SU-DHL-6 (cell line): ENCODE measurements around the gene ASCC3.

Experiments
- H2AFZ ChIP-seq: fragments of 200-600 bp; sonication (generic); 2 replicates; pipeline ENCODE4 v1.6.1; 2014; ENCODE audit warnings: low read depth, mild to moderate bottlenecking, moderate library complexity, mixed read lengths, antibody characterized with exemption, low read length; ENCODE audit not compliant: severe bottlenecking
- H3F3A ChIP-seq: fragments of 200-600 bp; shearing (Covaris generic); 2 replicates; pipeline ENCODE4 v1.6.0; 2016; ENCODE audit warnings: antibody characterized with exemption, mild to moderate bottlenecking; ENCODE audit not compliant: insufficient read depth
- H3K27ac ChIP-seq: fragments of 200-600 bp; sonication (generic); 2 replicates; pipeline ENCODE4 v1.5.1; 2016; ENCODE audit warnings: low read depth, mild to moderate bottlenecking, low read length, moderate library complexity, mixed read lengths
- H3K27me3 ChIP-seq: fragments of 200-600 bp; sonication (generic), shearing (Covaris generic); 2 replicates; pipeline ENCODE4 v1.6.0; 2014; ENCODE audit warnings: mild to moderate bottlenecking, low read length
- H3K36me3 ChIP-seq: fragments of 200-600 bp; sonication (generic); 2 replicates; pipeline ENCODE4 v1.6.1; 2014; ENCODE audit warnings: mild to moderate bottlenecking, low read length, mixed read lengths
- H3K4me2 ChIP-seq: fragments of 300-600, 200-600 bp; shearing (Covaris generic), sonication (generic); 2 replicates; pipeline ENCODE4 v1.6.0; 2014; ENCODE audit warnings: low read length, low read depth, mild to moderate bottlenecking; ENCODE audit not compliant: poor library complexity, severe bottlenecking
- H3K4me3 ChIP-seq: fragments of 200-600 bp; sonication (generic); 2 replicates; pipeline ENCODE4 v1.5.1; 2014; ENCODE audit warnings: antibody characterized with exemption, low read length, mild to moderate bottlenecking, mixed read lengths; ENCODE audit not compliant: insufficient read depth, poor library complexity, severe bottlenecking
- H3K79me2 ChIP-seq: fragments of 200-600 bp; sonication (generic); 2 replicates; pipeline ENCODE4 v1.6.1; 2014; ENCODE audit warnings: mild to moderate bottlenecking, low read length, moderate library complexity; ENCODE audit not compliant: insufficient read depth
- H3K9ac ChIP-seq: fragments of 200-600 bp; sonication (generic); 2 replicates; pipeline ENCODE4 v1.7.0; 2014; ENCODE audit warnings: mild to moderate bottlenecking, low read length
- H3K9me2 ChIP-seq: fragments of 200-600 bp; sonication (generic); replicated peaks from 2 replicates; pipeline ENCODE4 v1.6.1; 2014; ENCODE audit warnings: low read length; ENCODE audit not compliant: insufficient read depth
- H3K9me3 ChIP-seq: fragments of 200-600 bp; sonication (generic); 2 replicates; pipeline ENCODE4 v1.6.1; 2014; ENCODE audit warnings: low read length, mixed read lengths; ENCODE audit not compliant: insufficient read depth
- H4K20me1 ChIP-seq: fragments of 200-600 bp; sonication (generic); 2 replicates; pipeline ENCODE4 v1.6.1; 2014; ENCODE audit warnings: low read depth, mild to moderate bottlenecking, antibody characterized with exemption, low read length, moderate library complexity, mixed read lengths
- EZH2phosphoT487 ChIP-seq: fragments of 200-600 bp; sonication (generic), shearing (Covaris generic); conservative IDR thresholded peaks from 2 replicates; pipeline ENCODE4 v1.6.1; 2018; ENCODE audit warnings: mild to moderate bottlenecking, antibody characterized with exemption, low read length, moderate library complexity, mixed read lengths
- TF ChIP-seq, protein P1 (sequence below): fragments of 200-600 bp; sonication (generic); IDR thresholded peaks from one replicate; pipeline ENCODE4 v1.5.1; 2017; ENCODE audit warnings: antibody characterized with exemption, mild to moderate bottlenecking, low read length, moderate library complexity; ENCODE audit not compliant: insufficient read depth, poor library complexity, severe bottlenecking

Gene ASCC3

DNA sequence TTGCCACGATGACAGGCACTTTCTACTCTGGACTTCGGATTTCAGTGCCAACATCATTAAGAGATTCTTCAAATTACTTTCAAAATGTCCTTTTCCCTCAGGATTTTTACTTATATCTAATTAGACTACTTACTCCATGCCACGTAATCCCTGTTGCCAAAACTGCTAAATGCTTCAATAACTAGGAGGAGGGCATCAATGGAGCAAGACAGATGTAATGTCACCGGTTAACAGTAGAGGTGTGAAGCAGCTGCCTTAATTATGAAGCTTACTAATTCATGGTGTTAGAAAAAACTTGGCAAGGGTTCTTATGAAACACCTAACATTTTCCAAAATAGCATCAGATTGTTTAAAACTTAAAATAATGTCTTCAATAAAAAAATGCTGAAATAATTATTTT lies 305.2 kb downstream of the ASCC3 start:
- Histone ChIP-seq H3K27ac (no peak overlapping the region), H3K36me3 (peaks cover 14% of the 10 kb centered on the region; the same call in 1 of the 2 replicates), H2AFZ (no peak overlapping the region), H3K4me3 (no peak overlapping the region), H3K9ac (no peak overlapping the region), H3K9me2 (no peaks in the 10 kb centered on the region), H3K27me3 (no peaks in the 10 kb centered on the region), H3K9me3 (no peaks in the 10 kb centered on the region), H4K20me1 (no peaks in the 10 kb centered on the region), H3K79me2 (no peaks in the 10 kb centered on the region), H3K4me2 (no peak overlapping the region), H3F3A (no peaks in the 10 kb centered on the region)
- no peak for TF ChIP-seq EZH2phosphoT487
- TF ChIP-seq, protein P1, sequence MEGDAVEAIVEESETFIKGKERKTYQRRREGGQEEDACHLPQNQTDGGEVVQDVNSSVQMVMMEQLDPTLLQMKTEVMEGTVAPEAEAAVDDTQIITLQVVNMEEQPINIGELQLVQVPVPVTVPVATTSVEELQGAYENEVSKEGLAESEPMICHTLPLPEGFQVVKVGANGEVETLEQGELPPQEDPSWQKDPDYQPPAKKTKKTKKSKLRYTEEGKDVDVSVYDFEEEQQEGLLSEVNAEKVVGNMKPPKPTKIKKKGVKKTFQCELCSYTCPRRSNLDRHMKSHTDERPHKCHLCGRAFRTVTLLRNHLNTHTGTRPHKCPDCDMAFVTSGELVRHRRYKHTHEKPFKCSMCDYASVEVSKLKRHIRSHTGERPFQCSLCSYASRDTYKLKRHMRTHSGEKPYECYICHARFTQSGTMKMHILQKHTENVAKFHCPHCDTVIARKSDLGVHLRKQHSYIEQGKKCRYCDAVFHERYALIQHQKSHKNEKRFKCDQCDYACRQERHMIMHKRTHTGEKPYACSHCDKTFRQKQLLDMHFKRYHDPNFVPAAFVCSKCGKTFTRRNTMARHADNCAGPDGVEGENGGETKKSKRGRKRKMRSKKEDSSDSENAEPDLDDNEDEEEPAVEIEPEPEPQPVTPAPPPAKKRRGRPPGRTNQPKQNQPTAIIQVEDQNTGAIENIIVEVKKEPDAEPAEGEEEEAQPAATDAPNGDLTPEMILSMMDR, result no peak

DNA sequence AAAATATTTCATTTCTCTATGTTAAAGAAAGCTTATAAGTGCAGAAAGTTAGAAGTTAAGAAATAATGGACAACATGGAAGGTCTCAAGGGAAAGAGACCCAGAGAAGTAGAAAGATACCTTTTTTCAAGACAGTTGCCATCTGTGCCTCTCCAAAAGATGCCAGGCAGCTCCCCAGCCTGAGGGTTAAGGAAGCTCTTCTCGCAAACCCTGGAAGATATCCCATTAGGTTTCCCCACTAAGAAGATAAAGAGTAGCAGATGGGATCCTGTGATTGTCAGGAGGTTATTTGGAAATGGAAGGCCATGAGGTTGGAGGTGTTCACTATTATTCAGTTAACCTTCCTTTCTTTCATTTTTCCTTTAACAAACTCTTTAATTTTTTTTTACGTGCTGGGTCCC lies 306.3 kb downstream of the ASCC3 start:
- Histone ChIP-seq H3K27ac (no peak overlapping the region), H3K9me2 (no peaks in the 10 kb centered on the region), H2AFZ (no peak overlapping the region), H3K9me3 (no peaks in the 10 kb centered on the region), H3K27me3 (no peaks in the 10 kb centered on the region), H3F3A (no peaks in the 10 kb centered on the region), H3K9ac (no peak overlapping the region), H3K4me3 (no peak overlapping the region), H4K20me1 (no peaks in the 10 kb centered on the region), H3K4me2 (no peak overlapping the region), H3K79me2 (no peaks in the 10 kb centered on the region), H3K36me3 (peaks cover 11% of the 10 kb centered on the region; the same call in 1 of the 2 replicates)
- TF ChIP-seq, protein P1, result no peak
- TF ChIP-seq EZH2phosphoT487, result no peak

DNA sequence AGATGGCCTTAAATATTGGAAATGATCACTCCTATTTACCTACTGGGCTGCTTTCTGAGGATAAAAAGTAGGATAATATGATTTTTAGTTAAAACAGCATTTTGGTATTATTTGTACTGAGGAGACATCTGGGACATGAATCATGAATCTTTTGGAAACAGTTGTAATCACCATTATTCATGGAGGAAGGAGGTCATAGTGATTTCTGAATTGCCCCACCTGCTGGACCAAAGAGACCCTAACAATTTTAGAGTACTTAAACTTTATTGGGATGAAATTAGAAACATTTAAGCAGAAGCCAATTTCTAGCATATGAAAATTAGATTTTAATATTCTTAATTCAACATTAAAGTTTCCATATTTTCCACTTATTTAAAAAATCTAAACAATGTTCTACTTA lies 308.0 kb downstream of the ASCC3 start:
- H3K36me3 ChIP-seq, result peaks cover 10% of the 10 kb centered on the region; the same call in 1 of the 2 replicates
- no peaks in the 10 kb centered on the region for H3K27me3 ChIP-seq
- no peak overlapping the region for H3K4me2 ChIP-seq
- TF ChIP-seq, protein P1, result peak; percentile 30
- TF ChIP-seq EZH2phosphoT487, result no peak
- H3K27ac ChIP-seq, result no peak overlapping the region
- no peaks in the 10 kb centered on the region for H3K9me3 ChIP-seq
- no peaks in the 10 kb centered on the region for H3K79me2 ChIP-seq
- H3K9me2 ChIP-seq, result no peaks in the 10 kb centered on the region
- H3K9ac ChIP-seq, result no peak overlapping the region
- H2AFZ ChIP-seq, result no peak overlapping the region
- H3F3A ChIP-seq, result no peaks in the 10 kb centered on the region
- no peaks in the 10 kb centered on the region for H4K20me1 ChIP-seq
- no peak overlapping the region for H3K4me3 ChIP-seq

DNA sequence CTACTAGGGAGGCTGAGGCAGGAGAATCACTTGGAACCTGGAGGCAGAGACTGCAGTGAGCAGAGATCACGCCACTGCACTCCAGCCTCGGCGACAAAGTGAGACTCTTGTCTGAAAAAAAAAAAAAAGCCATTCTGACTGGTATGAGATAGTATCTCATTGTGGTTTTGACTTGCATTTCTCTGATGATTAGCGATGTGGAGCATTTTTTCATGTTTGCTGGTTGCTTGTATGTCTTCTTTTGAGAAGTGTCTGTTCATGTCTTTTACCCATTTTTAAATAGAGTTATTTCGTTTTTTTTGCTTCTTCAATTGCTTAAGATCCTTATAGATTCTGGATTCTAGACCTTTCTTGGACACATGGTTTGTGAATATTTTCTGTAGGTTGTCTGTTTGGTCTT lies 312.9 kb downstream of the ASCC3 start:
- H3K36me3 ChIP-seq, result peaks cover 10% of the 10 kb centered on the region; the same call in 1 of the 2 replicates
- no peaks in the 10 kb centered on the region for H3K9me3 ChIP-seq
- H3K27me3 ChIP-seq, result no peaks in the 10 kb centered on the region
- H3K9me2 ChIP-seq, result no peaks in the 10 kb centered on the region
- no peaks in the 10 kb centered on the region for H4K20me1 ChIP-seq
- H3K4me3 ChIP-seq, result no peak overlapping the region
- no peak overlapping the region for H2AFZ ChIP-seq
- TF ChIP-seq, protein P1, result no peak
- TF ChIP-seq EZH2phosphoT487, result no peak
- no peak overlapping the region for H3K9ac ChIP-seq
- no peaks in the 10 kb centered on the region for H3F3A ChIP-seq
- no peak overlapping the region for H3K27ac ChIP-seq
- H3K79me2 ChIP-seq, result no peaks in the 10 kb centered on the region
- H3K4me2 ChIP-seq, result no peak overlapping the region
